HFFc6 (cell line): ENCODE data around the gene GPC6. TPM values are rescaled to one million over a fixed set of nuclear protein-coding genes. Genes with fewer than 3 reads are reported as not detected.

ENCODE experiments used
- DNase-seq: peaks from one replicate; pipeline ENCODE4 v3.0.0-alpha.2; 2018
- H3K27ac Mint-ChIP-seq: 2 replicates; pipeline ENCODE4 v1.8.0; 2020; ENCODE audit warnings: mild to moderate bottlenecking, mixed read lengths
- H3K27me3 Mint-ChIP-seq: 2 replicates; pipeline ENCODE4 v1.8.0; 2021; ENCODE audit warnings: mild to moderate bottlenecking, moderate library complexity, mixed read lengths; ENCODE audit not compliant: insufficient read depth
- H3K36me3 Mint-ChIP-seq: 2 replicates; pipeline ENCODE4 v1.8.0; 2021; ENCODE audit warnings: low read depth, mixed read lengths
- H3K4me1 Mint-ChIP-seq: 2 replicates; pipeline ENCODE4 v1.8.0; 2020; ENCODE audit warnings: low read depth, mixed read lengths
- H3K4me3 Mint-ChIP-seq: 2 replicates; pipeline ENCODE4 v1.8.0; 2020; ENCODE audit warnings: mild to moderate bottlenecking, moderate library complexity, mixed read lengths
- H3K9me3 Mint-ChIP-seq: 2 replicates; pipeline ENCODE4 v1.8.0; 2020; ENCODE audit warnings: mild to moderate bottlenecking, mixed read lengths
- CTCF ChIP-seq: fragments of 200-600 bp; sonication (generic); IDR thresholded peaks from 2 replicates; pipeline ENCODE4 v1.5.0; 2021; ENCODE audit warnings: antibody characterized with exemption, mild to moderate bottlenecking
- total RNA-seq, 6 experiments: library from RNA; stranded (reverse); fragmentation: NEBNext Ultra II Directional; extraction: Animal tissue kit (Norgen Biotek cat#: 25700); gene quantifications; 2 replicates in 1 of 6; 3 replicates in 5 of 6; pipeline ENCODE4 v1.2.3, GENCODE V29; 2021

Gene GPC6
- total RNA-seq, 6 experiments from 2014 or later: 3.0 to 5.3 (median 4.4) TPM

- Mint-ChIP-seq H3K4me1 (peaks cover 50% of the 10 kb centered on the region), H3K36me3 (no peaks in the 10 kb centered on the region), H3K27me3 (no peaks in the 10 kb centered on the region; the same call in 1 of the 2 replicates), H3K27ac (no peak overlapping the region), H3K9me3 (no peaks in the 10 kb centered on the region), H3K4me3 (no peak overlapping the region)
- TF ChIP-seq CTCF: no peak
- DNase-seq: no peak
Measured at GRCh38 chr13:94318418-94318817, 1091.8 kb downstream of the GPC6 start.

GRCh38 chr13:94319501-94319900, 1092.9 kb downstream of the GPC6 start:
- no peak for TF ChIP-seq CTCF
- no peak overlapping the region for H3K4me3 Mint-ChIP-seq
- H3K27me3 Mint-ChIP-seq: no peaks in the 10 kb centered on the region; the same call in 1 of the 2 replicates
- no peaks in the 10 kb centered on the region for H3K9me3 Mint-ChIP-seq
- peaks cover 50% of the 10 kb centered on the region for H3K4me1 Mint-ChIP-seq
- H3K27ac Mint-ChIP-seq: no peak overlapping the region
- no peaks in the 10 kb centered on the region for H3K36me3 Mint-ChIP-seq
- no peak for DNase-seq

- Mint-ChIP-seq H3K27ac (no peak overlapping the region), H3K36me3 (no peaks in the 10 kb centered on the region), H3K27me3 (no peaks in the 10 kb centered on the region; the same call in 1 of the 2 replicates), H3K4me1 (peaks cover 34% of the 10 kb centered on the region), H3K9me3 (no peaks in the 10 kb centered on the region), H3K4me3 (no peak overlapping the region)
- no peak for TF ChIP-seq CTCF
- DNase-seq: no peak
Measured at GRCh38 chr13:94322925-94323763, 1096.5 kb downstream of the GPC6 start.

GRCh38 chr13:94323764-94324758, 1097.5 kb downstream of the GPC6 start:
- TF ChIP-seq CTCF: no peak
- H3K27ac Mint-ChIP-seq: no peak overlapping the region
- no peak overlapping the region for H3K4me3 Mint-ChIP-seq
- no peaks in the 10 kb centered on the region for H3K9me3 Mint-ChIP-seq
- peaks cover 26% of the 10 kb centered on the region for H3K4me1 Mint-ChIP-seq
- no peaks in the 10 kb centered on the region; the same call in 1 of the 2 replicates for H3K27me3 Mint-ChIP-seq
- H3K36me3 Mint-ChIP-seq: no peaks in the 10 kb centered on the region
- no peak for DNase-seq

GRCh38 chr13:94324767-94325540, 1098.3 kb downstream of the GPC6 start:
- Mint-ChIP-seq H3K4me3 (no peak overlapping the region), H3K4me1 (peaks cover 33% of the 10 kb centered on the region), H3K36me3 (no peaks in the 10 kb centered on the region), H3K27ac (no peak overlapping the region), H3K27me3 (no peaks in the 10 kb centered on the region; the same call in 1 of the 2 replicates), H3K9me3 (no peaks in the 10 kb centered on the region)
- no peak for TF ChIP-seq CTCF
- no peak for DNase-seq
